ENCODE data around the gene TTLL13. TPM values are rescaled to one million over a fixed set of nuclear protein-coding genes. Genes with fewer than 3 reads are reported as not detected.

The TTLL13 gene
- total and polyA plus RNA-seq, 9 of the 15 experiments (the other 6 are each of a cell fraction or from before 2014, with no cell fraction given), result 0.05 to 0.24 (median 0.11) TPM; not detected in 1

DNA sequence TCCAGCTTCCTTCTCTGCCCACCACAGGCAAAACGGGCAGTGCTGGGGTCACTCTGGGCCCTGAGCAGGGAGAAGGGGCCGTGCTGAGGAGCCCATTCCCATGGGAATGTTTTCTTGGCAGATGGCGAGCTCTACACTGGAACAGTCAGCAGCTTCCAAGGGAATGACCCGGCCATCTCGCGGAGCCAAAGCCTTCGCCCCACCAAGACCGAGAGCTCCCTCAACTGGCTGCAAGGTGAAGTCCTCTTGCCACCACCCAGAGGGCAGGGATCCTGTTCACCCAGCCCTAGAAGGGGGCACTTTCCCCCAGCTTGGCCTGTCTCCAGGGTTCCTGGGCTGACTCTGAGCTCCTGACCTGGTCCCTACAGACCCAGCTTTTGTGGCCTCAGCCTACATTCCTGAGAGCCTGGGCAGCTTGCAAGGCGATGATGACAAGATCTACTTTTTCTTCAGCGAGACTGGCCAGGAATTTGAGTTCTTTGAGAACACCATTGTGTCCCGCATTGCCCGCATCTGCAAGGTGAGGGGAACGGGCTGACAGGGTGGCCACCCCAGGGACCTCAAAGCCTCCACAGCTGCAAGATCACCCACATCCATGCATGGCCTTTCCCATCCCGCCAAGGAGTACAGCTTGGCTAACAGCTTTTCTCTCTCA lies 28.0 kb upstream of the TTLL13 start (continued):
- TF ChIP-seq REST (IDR thresholded peaks at IDR 0.05; ENCODE audit: borderline replicate concordance) (peak; percentile 66), REST (CRISPR knock-in tag; IDR thresholded peaks at IDR 0.05; ENCODE audit: low read depth) (no peak), HMG20B (CRISPR knock-in tag; IDR thresholded peaks at IDR 0.05) (no peak), MYNN (IDR thresholded peaks at IDR 0.05) (0 out of 2 replicates have a peak, but pooled peaks have one; percentile 42), MYNN (CRISPR knock-in tag; IDR thresholded peaks at IDR 0.05) (no peak), PHB (CRISPR knock-in tag; IDR thresholded peaks at IDR 0.05) (no peak), RB1 (IDR thresholded peaks at IDR 0.05; ENCODE audit: low read depth) (0 out of 2 replicates have a peak, but pooled peaks have one; percentile 31), PHB2 (IDR thresholded peaks at IDR 0.05; ENCODE audit: low read depth) (no peak), DEAF1 (CRISPR knock-in tag; IDR thresholded peaks at IDR 0.05) (peak; percentile 48), STAG1 (CRISPR knock-in tag; IDR thresholded peaks at IDR 0.05; ENCODE audit: borderline replicate concordance) (peak; percentile 45; the same call in 1 of the 2 replicates), RBBP5 (IDR thresholded peaks at IDR 0.05; ENCODE audit: borderline replicate concordance, insufficient read depth, low read length, poor library complexity, severe bottlenecking) (no peak), SMC3 (conservative IDR thresholded peaks at IDR 0.05; ENCODE audit: insufficient read depth, low read depth, low read length) (peak; percentile 83), MBD1 (CRISPR knock-in tag; IDR thresholded peaks at IDR 0.05) (no peak)
- TF ChIP-seq, protein P1, sequence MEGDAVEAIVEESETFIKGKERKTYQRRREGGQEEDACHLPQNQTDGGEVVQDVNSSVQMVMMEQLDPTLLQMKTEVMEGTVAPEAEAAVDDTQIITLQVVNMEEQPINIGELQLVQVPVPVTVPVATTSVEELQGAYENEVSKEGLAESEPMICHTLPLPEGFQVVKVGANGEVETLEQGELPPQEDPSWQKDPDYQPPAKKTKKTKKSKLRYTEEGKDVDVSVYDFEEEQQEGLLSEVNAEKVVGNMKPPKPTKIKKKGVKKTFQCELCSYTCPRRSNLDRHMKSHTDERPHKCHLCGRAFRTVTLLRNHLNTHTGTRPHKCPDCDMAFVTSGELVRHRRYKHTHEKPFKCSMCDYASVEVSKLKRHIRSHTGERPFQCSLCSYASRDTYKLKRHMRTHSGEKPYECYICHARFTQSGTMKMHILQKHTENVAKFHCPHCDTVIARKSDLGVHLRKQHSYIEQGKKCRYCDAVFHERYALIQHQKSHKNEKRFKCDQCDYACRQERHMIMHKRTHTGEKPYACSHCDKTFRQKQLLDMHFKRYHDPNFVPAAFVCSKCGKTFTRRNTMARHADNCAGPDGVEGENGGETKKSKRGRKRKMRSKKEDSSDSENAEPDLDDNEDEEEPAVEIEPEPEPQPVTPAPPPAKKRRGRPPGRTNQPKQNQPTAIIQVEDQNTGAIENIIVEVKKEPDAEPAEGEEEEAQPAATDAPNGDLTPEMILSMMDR (IDR thresholded peaks at IDR 0.05 in 2 of 3, conservative IDR thresholded peaks at IDR 0.05 in 1 of 3; ENCODE audit: insufficient read depth in 2 of 3, low read depth in 1 of 3, low read length in 3 of 3), result peak; percentile 73 to 78 (median 75)

All from K562 (cell line).